SH-SY5Y (cell line): ENCODE data around the gene DRC3.

ENCODE experiments used
- GATA2 ChIP-seq: IDR thresholded peaks from 2 replicates; pipeline ENCODE4 v1.6.1; 2011; ENCODE audit warnings: mild to moderate bottlenecking, low read depth, low read length
- GATA3 ChIP-seq: IDR thresholded peaks from 2 replicates; pipeline ENCODE4 v1.6.1; 2011; ENCODE audit warnings: low read depth, mild to moderate bottlenecking, low read length, moderate library complexity

DNA sequence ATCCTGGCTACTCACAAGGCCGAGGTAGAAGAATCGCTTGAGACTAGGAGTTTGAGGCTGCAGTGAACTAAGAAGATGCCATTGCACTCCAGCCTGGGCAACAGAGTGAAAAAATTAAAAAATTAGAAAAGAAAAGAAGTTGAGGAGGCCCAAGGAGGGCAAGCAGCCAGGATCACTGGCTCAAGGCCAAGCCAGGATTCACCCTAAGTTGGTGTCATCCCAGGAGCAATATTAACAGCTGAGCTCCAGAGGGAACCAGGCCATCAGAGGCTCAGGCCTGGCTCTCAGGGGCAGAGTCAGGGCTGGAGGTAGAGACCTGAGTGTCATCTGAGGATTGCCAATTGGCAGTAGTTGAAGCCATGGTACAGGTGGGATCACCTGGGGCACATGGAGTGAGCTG is 20.7 kb downstream of the DRC3 start:
- TF ChIP-seq GATA3 (no peak), GATA2 (no peak)
